Liver (tissue), 9 donors: ENCODE results near the gene ELP5. TPM values are rescaled to one million over a fixed set of nuclear protein-coding genes. Genes with fewer than 3 reads are reported as not detected.

ENCODE experiments used
- DNase-seq: peaks from one replicate; pipeline ENCODE4 v3.0.0-alpha.2; 2017; ENCODE audit warnings: low spot score
- H3K27ac ChIP-seq, 2 donors: one replicate each; pipeline ENCODE4 v1.7.0; 2013; ENCODE audit warnings: inconsistent platforms in 2 of 2, low read length in 2 of 2, control low read depth in 1 of 2, low read depth in 1 of 2, mild to moderate bottlenecking in 1 of 2
- H3K27me3 ChIP-seq, 4 donors: one replicate each; pipeline versions ENCODE4 v1.6.1 to v1.7.0; 2013; ENCODE audit warnings: low read length in 3 of 4, inconsistent platforms in 1 of 4, mild to moderate bottlenecking in 1 of 4, moderate library complexity in 1 of 4; ENCODE audit not compliant: control insufficient read depth in 4 of 4, insufficient read depth in 4 of 4
- H3K36me3 ChIP-seq, 4 donors: one replicate each; pipeline versions ENCODE4 v1.6.1 to v1.7.0; 2013; ENCODE audit warnings: low read length in 3 of 4, mild to moderate bottlenecking in 3 of 4, low read depth in 1 of 4, moderate library complexity in 1 of 4; ENCODE audit not compliant: control insufficient read depth in 4 of 4, insufficient read depth in 3 of 4
- H3K4me1 ChIP-seq, 4 donors: one replicate each; pipeline versions ENCODE4 v1.6.1 to v1.7.0; 2013; ENCODE audit warnings: low read length in 3 of 4, mild to moderate bottlenecking in 3 of 4, moderate library complexity in 1 of 4; ENCODE audit not compliant: control insufficient read depth in 4 of 4, insufficient read depth in 4 of 4
- H3K4me3 ChIP-seq, 3 donors: one replicate each; pipeline versions ENCODE4 v1.6.1 to v1.7.0; 2013; ENCODE audit warnings: low read length in 3 of 3, control low read depth in 1 of 3, low read depth in 1 of 3, mild to moderate bottlenecking in 1 of 3
- H3K9ac ChIP-seq, 2 donors: one replicate each; pipeline ENCODE4 v1.7.0; 2013; ENCODE audit warnings: low read length in 2 of 2, mild to moderate bottlenecking in 2 of 2, moderate library complexity in 2 of 2, control low read depth in 1 of 2, low read depth in 1 of 2
- H3K9me3 ChIP-seq, 4 donors: one replicate each; pipeline versions ENCODE4 v1.6.1 to v1.7.0; 2013; ENCODE audit warnings: low read length in 3 of 4; ENCODE audit not compliant: control insufficient read depth in 4 of 4
- EGR1 ChIP-seq, 2 donors: IDR thresholded peaks; 2 replicates each; pipeline ENCODE4 v1.6.1; 2016 to 2018; ENCODE audit warnings: antibody characterized with exemption in 2 of 2, low read depth in 2 of 2
- FOXA1 ChIP-seq: IDR thresholded peaks from 2 replicates; pipeline ENCODE4 v1.6.1; 2016; ENCODE audit warnings: antibody characterized with exemption
- FOXA2 ChIP-seq: IDR thresholded peaks from 2 replicates; pipeline ENCODE4 v1.6.1; 2016; ENCODE audit warnings: antibody characterized with exemption
- GABPA ChIP-seq, 2 donors: IDR thresholded peaks in 1 of 2; conservative IDR thresholded peaks in 1 of 2; 2 replicates each; pipeline ENCODE4 v1.6.1; 2016; ENCODE audit warnings: antibody characterized with exemption in 2 of 2, mild to moderate bottlenecking in 1 of 2, moderate library complexity in 1 of 2
- HNF4A ChIP-seq, 2 donors: conservative IDR thresholded peaks; 2 replicates each; pipeline ENCODE4 v1.6.1; 2016; ENCODE audit warnings: antibody characterized with exemption in 2 of 2, mild to moderate bottlenecking in 2 of 2
- HNF4G ChIP-seq: IDR thresholded peaks from 2 replicates; pipeline ENCODE4 v1.6.1; 2016; ENCODE audit warnings: antibody characterized with exemption
- JUND ChIP-seq, 2 donors: IDR thresholded peaks; 2 replicates each; pipeline ENCODE4 v1.6.1; 2016; ENCODE audit warnings: antibody characterized with exemption in 2 of 2
- NR2F2 ChIP-seq: IDR thresholded peaks from 2 replicates; pipeline ENCODE4 v1.6.1; 2016; ENCODE audit warnings: antibody characterized with exemption
- RAD21 ChIP-seq, 2 donors: IDR thresholded peaks; 2 replicates each; pipeline ENCODE4 v1.6.1; 2016; ENCODE audit warnings: antibody characterized with exemption in 2 of 2, mild to moderate bottlenecking in 2 of 2
- RXRA ChIP-seq, 2 donors: IDR thresholded peaks; 2 replicates each; pipeline ENCODE4 v1.6.1; 2017 to 2018; ENCODE audit warnings: antibody characterized with exemption in 2 of 2, mild to moderate bottlenecking in 1 of 2
- SP1 ChIP-seq: IDR thresholded peaks from 2 replicates; pipeline ENCODE4 v1.6.1; 2018; ENCODE audit warnings: antibody characterized with exemption, mild to moderate bottlenecking
- TAF1 ChIP-seq: conservative IDR thresholded peaks from 2 replicates; pipeline ENCODE4 v1.6.1; 2016; ENCODE audit warnings: antibody characterized with exemption, mild to moderate bottlenecking
- YY1 ChIP-seq: IDR thresholded peaks from 2 replicates; pipeline ENCODE4 v1.6.1; 2016; ENCODE audit warnings: antibody characterized with exemption, mild to moderate bottlenecking
- WGBS: extraction: QIAGEN DNeasy Blood & Tissue Kit; methylation state at CpG from one replicate; pipeline ENCODE4 v1.1.7; 2013; 5-methylcytosine and 5-hydroxymethylcytosine counted together
- polyA plus RNA-seq, 2 donors: library from polyadenylated mRNA; stranded (reverse) in 1 of 2; unstranded in 1 of 2; fragments of 200-250 nt in 1 of 2; fragments of >200 nt in 1 of 2; fragmentation: Nextera tagmentation in 1 of 2; extraction: Ambion mirVana in 1 of 2; gene quantifications; one replicate each; pipeline versions ENCODE4 v1.2.1 to v1.2.3, GENCODE V29; 2013 to 2015
- total RNA-seq, 2 donors: library from RNA; depleted of rRNA; stranded (reverse); fragments of >200 nt; gene quantifications; one replicate each; pipeline ENCODE4 v1.2.3, GENCODE V29; 2014
- TF ChIP-seq, protein P1 (sequence below): fragments of 150-350 bp; IDR thresholded peaks from 2 replicates; pipeline ENCODE4 v1.5.1; 2017; ENCODE audit warnings: improper control_type of control experiment, low read depth, low read length; ENCODE audit not compliant: missing input control
- TF ChIP-seq, protein P2 (sequence below): IDR thresholded peaks from 2 replicates; pipeline ENCODE4 v1.6.1; 2016; ENCODE audit warnings: antibody characterized with exemption
- TF ChIP-seq, protein P3 (sequence below): IDR thresholded peaks from 2 replicates; pipeline ENCODE4 v1.6.1; 2016; ENCODE audit warnings: antibody characterized with exemption
- TF ChIP-seq, protein P4 (sequence below): IDR thresholded peaks from 2 replicates; pipeline ENCODE4 v1.6.1; 2016; ENCODE audit warnings: antibody characterized with exemption, mild to moderate bottlenecking
- TF ChIP-seq, protein P5 (sequence below): IDR thresholded peaks from 2 replicates; pipeline ENCODE4 v1.6.1; 2016; ENCODE audit warnings: antibody characterized with exemption
- donor health status: healthy.
- donor health status: healthy.
- donor health status: healthy.
- donor health status: healthy.
- donor health status: healthy.

The ELP5 gene
- total and polyA plus RNA-seq, 4 donors = 19.3 to 38.4 (median 26.6) TPM

DNA sequence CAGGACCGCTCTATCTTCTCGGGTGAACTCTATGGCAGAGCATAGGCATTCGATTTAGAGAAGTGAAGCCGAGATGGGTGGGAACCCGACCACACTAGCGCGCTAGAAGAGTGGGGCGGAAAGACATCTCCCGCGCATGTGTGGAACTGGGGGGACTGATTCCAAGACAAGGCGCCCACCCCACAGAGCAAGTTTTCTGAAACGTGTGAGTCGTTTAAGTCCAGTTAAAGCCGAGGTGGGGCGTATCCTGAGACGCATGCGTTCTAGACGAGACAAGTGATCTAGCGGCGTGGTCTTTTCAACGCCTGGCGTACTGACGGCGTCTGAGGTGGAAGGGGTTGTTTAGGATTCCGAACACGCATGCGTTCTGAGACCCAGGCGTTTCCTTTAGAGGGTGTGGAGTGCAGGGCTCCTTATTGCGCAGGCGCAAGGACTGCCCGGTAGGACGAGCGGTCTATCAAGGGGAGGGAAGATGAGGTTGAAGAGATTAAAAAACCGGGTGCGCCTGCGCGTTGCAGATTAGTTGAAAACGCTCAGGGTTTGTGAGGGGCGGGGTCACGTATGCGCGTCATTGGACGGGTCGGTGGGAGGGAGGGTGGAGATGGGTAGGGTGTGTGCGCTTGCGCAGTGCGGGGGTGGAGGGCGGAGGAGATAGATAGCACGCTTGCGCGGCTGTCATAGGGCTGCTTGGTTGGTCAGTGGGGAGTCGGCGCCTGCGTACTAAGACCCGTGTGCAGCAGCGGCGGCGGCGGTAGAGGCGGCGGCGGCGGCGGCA is 55.1 kb downstream of the ELP5 start, which contains the start of gene EIF5A:
EIF5A (plus strand) TSS at position 718 of the 775 bp plus-strand sequence. CDS start 2,008 bp downstream, outside the sequence.
- Histone ChIP-seq H3K4me1 (peaks cover 7 to 28% (median 19%) of the 10 kb centered on the region in 4 donors), H3K36me3 (peaks cover 12 to 24% (median 23%) of the 10 kb centered on the region in 4 donors), H3K9me3 (no peaks in the 10 kb centered on the region), H3K27me3 (no peaks in the 10 kb centered on the region), H3K9ac (peak within 1 kb of the TSS; percentile 85 to 96), H3K4me3 (peak within 1 kb of the TSS; percentile 92 to 95 (median 93)), H3K27ac (peak within 1 kb of the TSS; percentile 96 to 99)
- under 1% methylated on average over 64 of the region's 64 CpGs for WGBS
- TF ChIP-seq RAD21 (IDR thresholded peaks at IDR 0.05) = peak; percentile 5 to 20
- TF ChIP-seq HNF4G = no peak
- peak; percentile 98 to 100 for TF ChIP-seq EGR1 (IDR thresholded peaks at IDR 0.05; ENCODE audit: low read depth in 2 of 2)
- TF ChIP-seq, protein P1, sequence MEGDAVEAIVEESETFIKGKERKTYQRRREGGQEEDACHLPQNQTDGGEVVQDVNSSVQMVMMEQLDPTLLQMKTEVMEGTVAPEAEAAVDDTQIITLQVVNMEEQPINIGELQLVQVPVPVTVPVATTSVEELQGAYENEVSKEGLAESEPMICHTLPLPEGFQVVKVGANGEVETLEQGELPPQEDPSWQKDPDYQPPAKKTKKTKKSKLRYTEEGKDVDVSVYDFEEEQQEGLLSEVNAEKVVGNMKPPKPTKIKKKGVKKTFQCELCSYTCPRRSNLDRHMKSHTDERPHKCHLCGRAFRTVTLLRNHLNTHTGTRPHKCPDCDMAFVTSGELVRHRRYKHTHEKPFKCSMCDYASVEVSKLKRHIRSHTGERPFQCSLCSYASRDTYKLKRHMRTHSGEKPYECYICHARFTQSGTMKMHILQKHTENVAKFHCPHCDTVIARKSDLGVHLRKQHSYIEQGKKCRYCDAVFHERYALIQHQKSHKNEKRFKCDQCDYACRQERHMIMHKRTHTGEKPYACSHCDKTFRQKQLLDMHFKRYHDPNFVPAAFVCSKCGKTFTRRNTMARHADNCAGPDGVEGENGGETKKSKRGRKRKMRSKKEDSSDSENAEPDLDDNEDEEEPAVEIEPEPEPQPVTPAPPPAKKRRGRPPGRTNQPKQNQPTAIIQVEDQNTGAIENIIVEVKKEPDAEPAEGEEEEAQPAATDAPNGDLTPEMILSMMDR = no peak
- TF ChIP-seq GABPA (IDR thresholded peaks at IDR 0.05 in 1 of 2, conservative IDR thresholded peaks at IDR 0.05 in 1 of 2) = peak in 1 of 2 donors; percentile 79
- TF ChIP-seq, protein P2, sequence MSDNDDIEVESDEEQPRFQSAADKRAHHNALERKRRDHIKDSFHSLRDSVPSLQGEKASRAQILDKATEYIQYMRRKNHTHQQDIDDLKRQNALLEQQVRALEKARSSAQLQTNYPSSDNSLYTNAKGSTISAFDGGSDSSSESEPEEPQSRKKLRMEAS = peak; percentile 93
- TF ChIP-seq HNF4A (conservative IDR thresholded peaks at IDR 0.05) = peak; percentile 28 to 40
- no peak for TF ChIP-seq FOXA1
- TF ChIP-seq TAF1 = peak; percentile 80
- TF ChIP-seq YY1 = peak; percentile 97
- TF ChIP-seq NR2F2 = no peak
- TF ChIP-seq, protein P3, sequence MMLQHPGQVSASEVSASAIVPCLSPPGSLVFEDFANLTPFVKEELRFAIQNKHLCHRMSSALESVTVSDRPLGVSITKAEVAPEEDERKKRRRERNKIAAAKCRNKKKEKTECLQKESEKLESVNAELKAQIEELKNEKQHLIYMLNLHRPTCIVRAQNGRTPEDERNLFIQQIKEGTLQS = no peak
- TF ChIP-seq RXRA (IDR thresholded peaks at IDR 0.05) = peak; percentile 67 to 68
- TF ChIP-seq SP1 = peak; percentile 75
- TF ChIP-seq, protein P4, sequence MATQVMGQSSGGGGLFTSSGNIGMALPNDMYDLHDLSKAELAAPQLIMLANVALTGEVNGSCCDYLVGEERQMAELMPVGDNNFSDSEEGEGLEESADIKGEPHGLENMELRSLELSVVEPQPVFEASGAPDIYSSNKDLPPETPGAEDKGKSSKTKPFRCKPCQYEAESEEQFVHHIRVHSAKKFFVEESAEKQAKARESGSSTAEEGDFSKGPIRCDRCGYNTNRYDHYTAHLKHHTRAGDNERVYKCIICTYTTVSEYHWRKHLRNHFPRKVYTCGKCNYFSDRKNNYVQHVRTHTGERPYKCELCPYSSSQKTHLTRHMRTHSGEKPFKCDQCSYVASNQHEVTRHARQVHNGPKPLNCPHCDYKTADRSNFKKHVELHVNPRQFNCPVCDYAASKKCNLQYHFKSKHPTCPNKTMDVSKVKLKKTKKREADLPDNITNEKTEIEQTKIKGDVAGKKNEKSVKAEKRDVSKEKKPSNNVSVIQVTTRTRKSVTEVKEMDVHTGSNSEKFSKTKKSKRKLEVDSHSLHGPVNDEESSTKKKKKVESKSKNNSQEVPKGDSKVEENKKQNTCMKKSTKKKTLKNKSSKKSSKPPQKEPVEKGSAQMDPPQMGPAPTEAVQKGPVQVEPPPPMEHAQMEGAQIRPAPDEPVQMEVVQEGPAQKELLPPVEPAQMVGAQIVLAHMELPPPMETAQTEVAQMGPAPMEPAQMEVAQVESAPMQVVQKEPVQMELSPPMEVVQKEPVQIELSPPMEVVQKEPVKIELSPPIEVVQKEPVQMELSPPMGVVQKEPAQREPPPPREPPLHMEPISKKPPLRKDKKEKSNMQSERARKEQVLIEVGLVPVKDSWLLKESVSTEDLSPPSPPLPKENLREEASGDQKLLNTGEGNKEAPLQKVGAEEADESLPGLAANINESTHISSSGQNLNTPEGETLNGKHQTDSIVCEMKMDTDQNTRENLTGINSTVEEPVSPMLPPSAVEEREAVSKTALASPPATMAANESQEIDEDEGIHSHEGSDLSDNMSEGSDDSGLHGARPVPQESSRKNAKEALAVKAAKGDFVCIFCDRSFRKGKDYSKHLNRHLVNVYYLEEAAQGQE = peak; percentile 92
- no peak for TF ChIP-seq FOXA2
- TF ChIP-seq JUND (IDR thresholded peaks at IDR 0.05) = peak in 1 of 2 donors; percentile 61
- TF ChIP-seq, protein P5, sequence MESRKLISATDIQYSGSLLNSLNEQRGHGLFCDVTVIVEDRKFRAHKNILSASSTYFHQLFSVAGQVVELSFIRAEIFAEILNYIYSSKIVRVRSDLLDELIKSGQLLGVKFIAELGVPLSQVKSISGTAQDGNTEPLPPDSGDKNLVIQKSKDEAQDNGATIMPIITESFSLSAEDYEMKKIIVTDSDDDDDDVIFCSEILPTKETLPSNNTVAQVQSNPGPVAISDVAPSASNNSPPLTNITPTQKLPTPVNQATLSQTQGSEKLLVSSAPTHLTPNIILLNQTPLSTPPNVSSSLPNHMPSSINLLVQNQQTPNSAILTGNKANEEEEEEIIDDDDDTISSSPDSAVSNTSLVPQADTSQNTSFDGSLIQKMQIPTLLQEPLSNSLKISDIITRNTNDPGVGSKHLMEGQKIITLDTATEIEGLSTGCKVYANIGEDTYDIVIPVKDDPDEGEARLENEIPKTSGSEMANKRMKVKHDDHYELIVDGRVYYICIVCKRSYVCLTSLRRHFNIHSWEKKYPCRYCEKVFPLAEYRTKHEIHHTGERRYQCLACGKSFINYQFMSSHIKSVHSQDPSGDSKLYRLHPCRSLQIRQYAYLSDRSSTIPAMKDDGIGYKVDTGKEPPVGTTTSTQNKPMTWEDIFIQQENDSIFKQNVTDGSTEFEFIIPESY = peak; percentile 83
- peak; percentile 100 for DNase-seq
